Measurements from ENCODE around the gene CYTH1. TPM values are rescaled to one million over a fixed set of nuclear protein-coding genes. Genes with fewer than 3 reads are reported as not detected.

The CYTH1 gene
- total RNA-seq, 1 experiment from 2014 or later = 20.0 TPM

DNA sequence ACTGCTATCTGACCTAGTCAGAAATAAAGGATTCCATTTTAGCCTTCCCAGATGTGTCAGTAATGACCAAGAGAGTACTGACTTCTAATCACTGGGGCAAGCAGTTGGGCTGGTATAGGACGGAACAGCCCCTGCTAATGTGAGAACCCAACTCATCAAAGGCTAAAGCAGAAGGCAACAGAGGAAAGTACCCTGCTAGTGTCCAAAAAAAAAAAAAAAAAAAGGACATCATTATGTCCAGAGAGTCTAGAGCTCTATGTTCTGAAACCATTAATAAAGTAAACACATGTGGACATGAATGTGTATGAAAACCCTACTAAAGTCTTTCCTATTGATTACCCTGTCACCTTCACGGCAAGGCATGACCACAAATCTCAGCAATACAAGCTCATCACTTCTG, 85.0 kb downstream of the CYTH1 start (continued):
- TF ChIP-seq TP53 (CRISPR knock-in tag; IDR thresholded peaks at IDR 0.05) = no peak
- no peak for TF ChIP-seq NR2C2 (CRISPR knock-in tag; IDR thresholded peaks at IDR 0.05)

GRCh38 chr17:78696016-78696982, 85.8 kb downstream of the CYTH1 start:
- POLR2A ChIA-PET = no interaction called here
- no peak overlapping the region for H3K27ac Mint-ChIP-seq
- CTCF ChIA-PET = interaction anchor here (1.0 kb wide), 1 partner anchor 156 kb away, joined by 4 read pairs; no protein-coding TSS in a partner anchor
- TF ChIP-seq CTCF (IDR thresholded peaks at IDR 0.05) (no peak), PRDM15 (CRISPR knock-in tag; IDR thresholded peaks at IDR 0.05) (no peak), NR1H2 (CRISPR knock-in tag; IDR thresholded peaks at IDR 0.05) (no peak), SMAD4 (CRISPR knock-in tag; IDR thresholded peaks at IDR 0.05) (no peak), IRF2 (CRISPR knock-in tag; IDR thresholded peaks at IDR 0.05; ENCODE audit: borderline replicate concordance, low read depth) (no peak), ETV6 (CRISPR knock-in tag; IDR thresholded peaks at IDR 0.05) (no peak), JUN (CRISPR knock-in tag; IDR thresholded peaks at IDR 0.05) (no peak), ATF1 (CRISPR knock-in tag; IDR thresholded peaks at IDR 0.05) (no peak), TEAD4 (CRISPR knock-in tag; IDR thresholded peaks at IDR 0.05) (no peak), ZNF263 (CRISPR knock-in tag; IDR thresholded peaks at IDR 0.05; ENCODE audit: low read depth) (no peak), TEAD1 (CRISPR knock-in tag; IDR thresholded peaks at IDR 0.05) (no peak), ZNF425 (CRISPR knock-in tag; conservative IDR thresholded peaks at IDR 0.05) (no peak), CREB1 (CRISPR knock-in tag; IDR thresholded peaks at IDR 0.05) (no peak), OVOL2 (CRISPR knock-in tag; IDR thresholded peaks at IDR 0.05; ENCODE audit: borderline replicate concordance) (no peak)
- TF ChIP-seq, protein P1, sequence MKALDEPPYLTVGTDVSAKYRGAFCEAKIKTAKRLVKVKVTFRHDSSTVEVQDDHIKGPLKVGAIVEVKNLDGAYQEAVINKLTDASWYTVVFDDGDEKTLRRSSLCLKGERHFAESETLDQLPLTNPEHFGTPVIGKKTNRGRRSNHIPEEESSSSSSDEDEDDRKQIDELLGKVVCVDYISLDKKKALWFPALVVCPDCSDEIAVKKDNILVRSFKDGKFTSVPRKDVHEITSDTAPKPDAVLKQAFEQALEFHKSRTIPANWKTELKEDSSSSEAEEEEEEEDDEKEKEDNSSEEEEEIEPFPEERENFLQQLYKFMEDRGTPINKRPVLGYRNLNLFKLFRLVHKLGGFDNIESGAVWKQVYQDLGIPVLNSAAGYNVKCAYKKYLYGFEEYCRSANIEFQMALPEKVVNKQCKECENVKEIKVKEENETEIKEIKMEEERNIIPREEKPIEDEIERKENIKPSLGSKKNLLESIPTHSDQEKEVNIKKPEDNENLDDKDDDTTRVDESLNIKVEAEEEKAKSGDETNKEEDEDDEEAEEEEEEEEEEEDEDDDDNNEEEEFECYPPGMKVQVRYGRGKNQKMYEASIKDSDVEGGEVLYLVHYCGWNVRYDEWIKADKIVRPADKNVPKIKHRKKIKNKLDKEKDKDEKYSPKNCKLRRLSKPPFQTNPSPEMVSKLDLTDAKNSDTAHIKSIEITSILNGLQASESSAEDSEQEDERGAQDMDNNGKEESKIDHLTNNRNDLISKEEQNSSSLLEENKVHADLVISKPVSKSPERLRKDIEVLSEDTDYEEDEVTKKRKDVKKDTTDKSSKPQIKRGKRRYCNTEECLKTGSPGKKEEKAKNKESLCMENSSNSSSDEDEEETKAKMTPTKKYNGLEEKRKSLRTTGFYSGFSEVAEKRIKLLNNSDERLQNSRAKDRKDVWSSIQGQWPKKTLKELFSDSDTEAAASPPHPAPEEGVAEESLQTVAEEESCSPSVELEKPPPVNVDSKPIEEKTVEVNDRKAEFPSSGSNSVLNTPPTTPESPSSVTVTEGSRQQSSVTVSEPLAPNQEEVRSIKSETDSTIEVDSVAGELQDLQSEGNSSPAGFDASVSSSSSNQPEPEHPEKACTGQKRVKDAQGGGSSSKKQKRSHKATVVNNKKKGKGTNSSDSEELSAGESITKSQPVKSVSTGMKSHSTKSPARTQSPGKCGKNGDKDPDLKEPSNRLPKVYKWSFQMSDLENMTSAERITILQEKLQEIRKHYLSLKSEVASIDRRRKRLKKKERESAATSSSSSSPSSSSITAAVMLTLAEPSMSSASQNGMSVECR (CRISPR knock-in tag; IDR thresholded peaks at IDR 0.05; ENCODE audit: borderline replicate concordance) = no peak
- TF ChIP-seq, protein P2, sequence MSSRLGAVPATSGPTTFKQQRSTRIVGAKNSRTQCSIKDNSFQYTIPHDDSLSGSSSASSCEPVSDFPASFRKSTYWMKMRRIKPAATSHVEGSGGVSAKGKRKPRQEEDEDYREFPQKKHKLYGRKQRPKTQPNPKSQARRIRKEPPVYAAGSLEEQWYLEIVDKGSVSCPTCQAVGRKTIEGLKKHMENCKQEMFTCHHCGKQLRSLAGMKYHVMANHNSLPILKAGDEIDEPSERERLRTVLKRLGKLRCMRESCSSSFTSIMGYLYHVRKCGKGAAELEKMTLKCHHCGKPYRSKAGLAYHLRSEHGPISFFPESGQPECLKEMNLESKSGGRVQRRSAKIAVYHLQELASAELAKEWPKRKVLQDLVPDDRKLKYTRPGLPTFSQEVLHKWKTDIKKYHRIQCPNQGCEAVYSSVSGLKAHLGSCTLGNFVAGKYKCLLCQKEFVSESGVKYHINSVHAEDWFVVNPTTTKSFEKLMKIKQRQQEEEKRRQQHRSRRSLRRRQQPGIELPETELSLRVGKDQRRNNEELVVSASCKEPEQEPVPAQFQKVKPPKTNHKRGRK (CRISPR knock-in tag; IDR thresholded peaks at IDR 0.05; ENCODE audit: borderline replicate concordance) = no peak
- TF ChIP-seq, protein P3, sequence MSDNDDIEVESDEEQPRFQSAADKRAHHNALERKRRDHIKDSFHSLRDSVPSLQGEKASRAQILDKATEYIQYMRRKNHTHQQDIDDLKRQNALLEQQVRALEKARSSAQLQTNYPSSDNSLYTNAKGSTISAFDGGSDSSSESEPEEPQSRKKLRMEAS (CRISPR knock-in tag; IDR thresholded peaks at IDR 0.05) = no peak

More at GRCh38 chr17:78696016-78696982, 85.8 kb downstream of the CYTH1 start:
- H3K9me3 Mint-ChIP-seq = no peaks in the 10 kb centered on the region
- peaks cover 5% of the 10 kb centered on the region; the same call in 1 of the 2 replicates for H3K36me3 Mint-ChIP-seq
- H3K4me1 Mint-ChIP-seq = no peaks in the 10 kb centered on the region
- no peak overlapping the region for H3K4me3 Mint-ChIP-seq
- DNase-seq (ENCODE audit: low spot score) (no peak), ATAC-seq (no peak)
- H3K27me3 Mint-ChIP-seq (ENCODE audit: low read depth) = no peaks in the 10 kb centered on the region

Data from WTC11 (cell line).